HepG2 (cell line): Measurements from ENCODE around the gene ITIH2. TPM values are rescaled to one million over a fixed set of nuclear protein-coding genes. Genes with fewer than 3 reads are reported as not detected.

Experiments used
- AGO2 ChIP-seq: fragments of 200-400 bp; formaldehyde crosslinking; optimal IDR thresholded peaks from 2 replicates; pipeline ENCODE3; 2017; ENCODE audit warnings: mild to moderate bottlenecking, low read depth, low read length, moderate library complexity
- HIVEP1 ChIP-seq: sonication (generic); formaldehyde crosslinking; IDR thresholded peaks from 2 replicates; pipeline ENCODE4 v1.4.0; 2020; ENCODE audit warnings: mild to moderate bottlenecking, missing genetic modification reagents
- JARID2 ChIP-seq: sonication (generic); formaldehyde crosslinking; IDR thresholded peaks from 2 replicates; pipeline ENCODE4 v1.8.1; 2023; ENCODE audit warnings: missing genetic modification reagents, inconsistent platforms; ENCODE audit not compliant: insufficient replicate concordance
- MTF1 ChIP-seq: sonication (generic); formaldehyde crosslinking; IDR thresholded peaks from 2 replicates; pipeline ENCODE4 v1.5.0; 2020; ENCODE audit warnings: missing genetic modification reagents
- NFIB ChIP-seq: sonication (generic); formaldehyde crosslinking; IDR thresholded peaks from 2 replicates; pipeline ENCODE4 v1.9.0; 2021; ENCODE audit warnings: missing genetic modification reagents, mild to moderate bottlenecking, borderline replicate concordance
- NR2C2 ChIP-seq: sonication (generic); formaldehyde crosslinking; IDR thresholded peaks from 2 replicates; pipeline ENCODE4 v1.4.0; 2020; ENCODE audit warnings: missing genetic modification reagents, mild to moderate bottlenecking, moderate library complexity, borderline replicate concordance
- REL ChIP-seq: sonication (generic); formaldehyde crosslinking; conservative IDR thresholded peaks from 2 replicates; pipeline ENCODE4 v1.8.0; 2022; ENCODE audit warnings: mild to moderate bottlenecking, missing genetic modification reagents, moderate library complexity
- SIN3A ChIP-seq: IDR thresholded peaks from 2 replicates; pipeline ENCODE4 v1.6.1; 2011; ENCODE audit warnings: low read depth, mild to moderate bottlenecking, control low read depth, low read length, borderline replicate concordance
- THAP11 ChIP-seq: IDR thresholded peaks from 2 replicates; pipeline ENCODE4 v1.6.1; 2016; ENCODE audit warnings: missing biosample characterization, missing genetic modification reagents
- ZNF160 ChIP-seq: sonication (generic); formaldehyde crosslinking; IDR thresholded peaks from 2 replicates; pipeline ENCODE4 v1.8.0; 2022; ENCODE audit warnings: mild to moderate bottlenecking, inconsistent platforms, missing genetic modification reagents
- ZNF20 ChIP-seq: sonication (generic); formaldehyde crosslinking; IDR thresholded peaks from 2 replicates; pipeline ENCODE4 v1.4.0; 2020; ENCODE audit warnings: mild to moderate bottlenecking, moderate library complexity, missing genetic modification reagents
- ZNF501 ChIP-seq: sonication (generic); formaldehyde crosslinking; IDR thresholded peaks from 2 replicates; pipeline ENCODE4 v1.5.1; 2020; ENCODE audit warnings: mild to moderate bottlenecking, moderate library complexity, missing genetic modification reagents
- ZNF570 ChIP-seq: sonication (generic); formaldehyde crosslinking; IDR thresholded peaks from 2 replicates; pipeline ENCODE4 v1.4.0; 2020; ENCODE audit warnings: mild to moderate bottlenecking, missing genetic modification reagents, borderline replicate concordance
- ZNF572 ChIP-seq: sonication (generic); formaldehyde crosslinking; IDR thresholded peaks from 2 replicates; pipeline ENCODE4 v1.5.1; 2020; ENCODE audit warnings: mild to moderate bottlenecking, missing genetic modification reagents
- ZNF775 ChIP-seq: sonication (generic); formaldehyde crosslinking; IDR thresholded peaks from 2 replicates; pipeline ENCODE4 v1.4.0; 2020; ENCODE audit warnings: missing genetic modification reagents, mild to moderate bottlenecking, moderate library complexity, borderline replicate concordance
- polyA plus RNA-seq, 8 experiments: library from polyadenylated mRNA; depleted of rRNA in 3 of 8; stranded (reverse) in 7 of 8; unstranded in 1 of 8; fragments of >200 nt; fragmentation: Illumina TruSeq in 4 of 8; extraction: Trizol in 4 of 8; gene quantifications; 2 replicates each; pipeline versions ENCODE4 v1.2.1 to v1.2.3, GENCODE V29; 2011 to 2016; ENCODE audit warnings: low read depth in 4 of 8, missing spikeins in 1 of 8, mixed read lengths in 1 of 8; ENCODE audit not compliant: insufficient read depth in 1 of 8
- total RNA-seq, 5 experiments: library from RNA; depleted of rRNA; stranded (reverse); fragments of >200 nt; fragmentation: Illumina TruSeq; extraction: Trizol; gene quantifications; 2 replicates each; pipeline ENCODE4 v1.2.3, GENCODE V29; 2016; ENCODE audit warnings: low read depth in 1 of 5
- TF ChIP-seq, protein P1 (sequence below): sonication (generic); formaldehyde crosslinking; IDR thresholded peaks from 2 replicates; pipeline ENCODE4 v1.5.1; 2020; ENCODE audit warnings: missing genetic modification reagents, mild to moderate bottlenecking, borderline replicate concordance
- TF ChIP-seq, protein P2 (sequence below): sonication (generic); formaldehyde crosslinking; IDR thresholded peaks from 2 replicates; pipeline ENCODE4 v1.5.0; 2020; ENCODE audit warnings: missing genetic modification reagents
- TF ChIP-seq, protein P3 (sequence below): sonication (generic); formaldehyde crosslinking; IDR thresholded peaks from 2 replicates; pipeline ENCODE4 v1.4.0; 2020; ENCODE audit warnings: missing genetic modification reagents
- TF ChIP-seq, protein P4 (sequence below): sonication (generic); formaldehyde crosslinking; IDR thresholded peaks from 2 replicates; pipeline ENCODE4 v1.4.0; 2020; ENCODE audit warnings: mild to moderate bottlenecking, low read depth, missing genetic modification reagents

Gene ITIH2
- total and polyA plus RNA-seq, 2 of the 13 experiments (the other 11 are each of a cell fraction or from before 2014, with no cell fraction given): 1,197 to 1,427 TPM

DNA sequence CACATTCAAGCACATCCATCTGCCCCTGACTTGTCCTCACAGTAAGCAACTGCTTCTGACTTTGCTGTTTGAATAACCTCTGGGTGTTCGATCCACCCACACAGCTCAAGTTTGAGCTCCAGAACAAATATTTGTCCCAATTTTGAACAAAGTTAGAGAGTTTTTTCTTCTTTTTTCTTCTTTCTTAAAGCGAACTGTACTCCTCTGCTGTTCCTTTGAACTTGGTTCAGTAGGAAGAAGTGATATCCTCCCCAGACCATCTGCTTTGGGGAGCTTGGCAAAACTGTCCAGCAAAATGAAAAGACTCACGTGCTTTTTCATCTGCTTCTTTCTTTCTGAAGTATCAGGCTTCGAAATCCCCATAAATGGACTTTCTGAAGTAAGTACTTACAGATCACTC lies at the start of gene ITIH2 (continued):
- no peak for TF ChIP-seq MTF1 (CRISPR knock-in tag)
- no peak for TF ChIP-seq HIVEP1 (CRISPR knock-in tag)
- TF ChIP-seq JARID2: no peak
- TF ChIP-seq, protein P1, sequence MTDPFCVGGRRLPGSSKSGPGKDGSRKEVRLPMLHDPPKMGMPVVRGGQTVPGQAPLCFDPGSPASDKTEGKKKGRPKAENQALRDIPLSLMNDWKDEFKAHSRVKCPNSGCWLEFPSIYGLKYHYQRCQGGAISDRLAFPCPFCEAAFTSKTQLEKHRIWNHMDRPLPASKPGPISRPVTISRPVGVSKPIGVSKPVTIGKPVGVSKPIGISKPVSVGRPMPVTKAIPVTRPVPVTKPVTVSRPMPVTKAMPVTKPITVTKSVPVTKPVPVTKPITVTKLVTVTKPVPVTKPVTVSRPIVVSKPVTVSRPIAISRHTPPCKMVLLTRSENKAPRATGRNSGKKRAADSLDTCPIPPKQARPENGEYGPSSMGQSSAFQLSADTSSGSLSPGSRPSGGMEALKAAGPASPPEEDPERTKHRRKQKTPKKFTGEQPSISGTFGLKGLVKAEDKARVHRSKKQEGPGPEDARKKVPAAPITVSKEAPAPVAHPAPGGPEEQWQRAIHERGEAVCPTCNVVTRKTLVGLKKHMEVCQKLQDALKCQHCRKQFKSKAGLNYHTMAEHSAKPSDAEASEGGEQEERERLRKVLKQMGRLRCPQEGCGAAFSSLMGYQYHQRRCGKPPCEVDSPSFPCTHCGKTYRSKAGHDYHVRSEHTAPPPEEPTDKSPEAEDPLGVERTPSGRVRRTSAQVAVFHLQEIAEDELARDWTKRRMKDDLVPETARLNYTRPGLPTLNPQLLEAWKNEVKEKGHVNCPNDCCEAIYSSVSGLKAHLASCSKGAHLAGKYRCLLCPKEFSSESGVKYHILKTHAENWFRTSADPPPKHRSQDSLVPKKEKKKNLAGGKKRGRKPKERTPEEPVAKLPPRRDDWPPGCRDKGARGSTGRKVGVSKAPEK (CRISPR knock-in tag): 0 out of 2 replicates have a peak, but pooled peaks have one; percentile 26
- TF ChIP-seq, protein P2, sequence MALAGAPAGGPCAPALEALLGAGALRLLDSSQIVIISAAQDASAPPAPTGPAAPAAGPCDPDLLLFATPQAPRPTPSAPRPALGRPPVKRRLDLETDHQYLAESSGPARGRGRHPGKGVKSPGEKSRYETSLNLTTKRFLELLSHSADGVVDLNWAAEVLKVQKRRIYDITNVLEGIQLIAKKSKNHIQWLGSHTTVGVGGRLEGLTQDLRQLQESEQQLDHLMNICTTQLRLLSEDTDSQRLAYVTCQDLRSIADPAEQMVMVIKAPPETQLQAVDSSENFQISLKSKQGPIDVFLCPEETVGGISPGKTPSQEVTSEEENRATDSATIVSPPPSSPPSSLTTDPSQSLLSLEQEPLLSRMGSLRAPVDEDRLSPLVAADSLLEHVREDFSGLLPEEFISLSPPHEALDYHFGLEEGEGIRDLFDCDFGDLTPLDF (CRISPR knock-in tag): no peak
- TF ChIP-seq SIN3A: no peak
- TF ChIP-seq, protein P3, sequence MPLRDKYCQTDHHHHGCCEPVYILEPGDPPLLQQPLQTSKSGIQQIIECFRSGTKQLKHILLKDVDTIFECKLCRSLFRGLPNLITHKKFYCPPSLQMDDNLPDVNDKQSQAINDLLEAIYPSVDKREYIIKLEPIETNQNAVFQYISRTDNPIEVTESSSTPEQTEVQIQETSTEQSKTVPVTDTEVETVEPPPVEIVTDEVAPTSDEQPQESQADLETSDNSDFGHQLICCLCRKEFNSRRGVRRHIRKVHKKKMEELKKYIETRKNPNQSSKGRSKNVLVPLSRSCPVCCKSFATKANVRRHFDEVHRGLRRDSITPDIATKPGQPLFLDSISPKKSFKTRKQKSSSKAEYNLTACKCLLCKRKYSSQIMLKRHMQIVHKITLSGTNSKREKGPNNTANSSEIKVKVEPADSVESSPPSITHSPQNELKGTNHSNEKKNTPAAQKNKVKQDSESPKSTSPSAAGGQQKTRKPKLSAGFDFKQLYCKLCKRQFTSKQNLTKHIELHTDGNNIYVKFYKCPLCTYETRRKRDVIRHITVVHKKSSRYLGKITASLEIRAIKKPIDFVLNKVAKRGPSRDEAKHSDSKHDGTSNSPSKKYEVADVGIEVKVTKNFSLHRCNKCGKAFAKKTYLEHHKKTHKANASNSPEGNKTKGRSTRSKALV (CRISPR knock-in tag): no peak
- TF ChIP-seq ZNF570: no peak
- TF ChIP-seq ZNF160 (CRISPR knock-in tag): no peak
- no peak for TF ChIP-seq NFIB (CRISPR knock-in tag)
- no peak for TF ChIP-seq NR2C2 (CRISPR knock-in tag)
- TF ChIP-seq, protein P4, sequence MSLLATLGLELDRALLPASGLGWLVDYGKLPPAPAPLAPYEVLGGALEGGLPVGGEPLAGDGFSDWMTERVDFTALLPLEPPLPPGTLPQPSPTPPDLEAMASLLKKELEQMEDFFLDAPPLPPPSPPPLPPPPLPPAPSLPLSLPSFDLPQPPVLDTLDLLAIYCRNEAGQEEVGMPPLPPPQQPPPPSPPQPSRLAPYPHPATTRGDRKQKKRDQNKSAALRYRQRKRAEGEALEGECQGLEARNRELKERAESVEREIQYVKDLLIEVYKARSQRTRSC (CRISPR knock-in tag): no peak
- peak; percentile 23; the same call in 1 of the 2 replicates for TF ChIP-seq THAP11 (CRISPR knock-in tag)
- no peak for TF ChIP-seq ZNF501 (CRISPR knock-in tag)
- no peak for TF ChIP-seq ZNF20 (CRISPR knock-in tag)
- no peak for TF ChIP-seq REL (CRISPR knock-in tag)
- no peak for TF ChIP-seq ZNF572
- no peak for TF ChIP-seq AGO2
- no peak for TF ChIP-seq ZNF775 (CRISPR knock-in tag)
